GM23248 (cell line): ENCODE measurements around the gene EGFR.

Experiments used
- EZH2 ChIP-seq: fragments of 200-600 bp; sonication (generic); IDR thresholded peaks from 2 replicates; pipeline ENCODE4 v1.6.1; 2018; ENCODE audit warnings: antibody characterized with exemption, mild to moderate bottlenecking; ENCODE audit not compliant: insufficient read depth, poor library complexity, severe bottlenecking
- EZH2phosphoT487 ChIP-seq: fragments of 200-600 bp; sonication (generic); IDR thresholded peaks from 2 replicates; pipeline ENCODE4 v1.6.1; 2018; ENCODE audit warnings: antibody characterized with exemption, moderate library complexity, mild to moderate bottlenecking, low read depth; ENCODE audit not compliant: insufficient read depth

GRCh38 chr7:55120074-55120473 lies 101.3 kb downstream of the EGFR start:
- no peak for TF ChIP-seq EZH2
- no peak for TF ChIP-seq EZH2phosphoT487
